HepG2 (cell line): ENCODE measurements around the gene CDCA5. TPM values are rescaled to one million over a fixed set of nuclear protein-coding genes. Genes with fewer than 3 reads are reported as not detected.

Experiments used
- BRCA1 ChIP-seq: sonication (generic); formaldehyde crosslinking; IDR thresholded peaks from 2 replicates; pipeline ENCODE4 v1.4.0; 2020; ENCODE audit warnings: missing genetic modification reagents
- FLYWCH1 ChIP-seq: sonication (generic); formaldehyde crosslinking; IDR thresholded peaks from 2 replicates; pipeline ENCODE4 v1.8.1; 2023; ENCODE audit warnings: mild to moderate bottlenecking, missing genetic modification reagents
- GTF2F1 ChIP-seq: fragments of 150-350 bp; IDR thresholded peaks from 2 replicates; pipeline ENCODE4 v1.6.1; 2014; ENCODE audit warnings: low read length
- RBM22 ChIP-seq: fragments of 200-400 bp; formaldehyde crosslinking; optimal IDR thresholded peaks from 2 replicates; pipeline ENCODE3; 2017; ENCODE audit warnings: mild to moderate bottlenecking, low read length, moderate library complexity
- REL ChIP-seq: sonication (generic); formaldehyde crosslinking; conservative IDR thresholded peaks from 2 replicates; pipeline ENCODE4 v1.8.0; 2022; ENCODE audit warnings: mild to moderate bottlenecking, missing genetic modification reagents, moderate library complexity
- THAP11 ChIP-seq: IDR thresholded peaks from 2 replicates; pipeline ENCODE4 v1.6.1; 2016; ENCODE audit warnings: missing biosample characterization, missing genetic modification reagents
- ZNF558 ChIP-seq: sonication (generic); formaldehyde crosslinking; IDR thresholded peaks from 2 replicates; pipeline ENCODE4 v1.9.0; 2022; ENCODE audit warnings: mild to moderate bottlenecking, missing genetic modification reagents, borderline replicate concordance
- ZNF841 ChIP-seq: sonication (generic); formaldehyde crosslinking; IDR thresholded peaks from 2 replicates; pipeline ENCODE4 v1.8.1; 2023; ENCODE audit warnings: missing genetic modification reagents, borderline replicate concordance
- polyA plus RNA-seq, 8 experiments: library from polyadenylated mRNA; depleted of rRNA in 3 of 8; stranded (reverse) in 7 of 8; unstranded in 1 of 8; fragments of >200 nt; fragmentation: Illumina TruSeq in 4 of 8; extraction: Trizol in 4 of 8; gene quantifications; 2 replicates each; pipeline versions ENCODE4 v1.2.1 to v1.2.3, GENCODE V29; 2011 to 2016; ENCODE audit warnings: low read depth in 4 of 8, missing spikeins in 1 of 8, mixed read lengths in 1 of 8; ENCODE audit not compliant: insufficient read depth in 1 of 8
- total RNA-seq, 5 experiments: library from RNA; depleted of rRNA; stranded (reverse); fragments of >200 nt; fragmentation: Illumina TruSeq; extraction: Trizol; gene quantifications; 2 replicates each; pipeline ENCODE4 v1.2.3, GENCODE V29; 2016; ENCODE audit warnings: low read depth in 1 of 5
- TF ChIP-seq, protein P1 (sequence below): sonication (generic); formaldehyde crosslinking; conservative IDR thresholded peaks from 2 replicates; pipeline ENCODE4 v1.8.1; 2023; ENCODE audit warnings: missing genetic modification reagents
- TF ChIP-seq, protein P2 (sequence below): sonication (generic); formaldehyde crosslinking; IDR thresholded peaks from 2 replicates; pipeline ENCODE4 v1.4.0; 2020; ENCODE audit warnings: mild to moderate bottlenecking, missing genetic modification reagents
- TF ChIP-seq, protein P3 (sequence below): sonication (generic); formaldehyde crosslinking; IDR thresholded peaks from 2 replicates; pipeline ENCODE4 v1.8.1; 2022; ENCODE audit warnings: low read depth, mild to moderate bottlenecking, missing genetic modification reagents
- TF ChIP-seq, protein P4 (sequence below): sonication (generic); formaldehyde crosslinking; IDR thresholded peaks from 2 replicates; pipeline ENCODE4 v1.4.0; 2020; ENCODE audit warnings: mild to moderate bottlenecking, missing genetic modification reagents
- TF ChIP-seq, protein P5 (sequence below): sonication (generic); formaldehyde crosslinking; IDR thresholded peaks from 2 replicates; pipeline ENCODE4 v1.4.0; 2020; ENCODE audit warnings: missing genetic modification reagents

Gene CDCA5
- total and polyA plus RNA-seq, 2 of the 13 experiments (the other 11 are each of a cell fraction or from before 2014, with no cell fraction given): 13.5 to 50.6 TPM

DNA sequence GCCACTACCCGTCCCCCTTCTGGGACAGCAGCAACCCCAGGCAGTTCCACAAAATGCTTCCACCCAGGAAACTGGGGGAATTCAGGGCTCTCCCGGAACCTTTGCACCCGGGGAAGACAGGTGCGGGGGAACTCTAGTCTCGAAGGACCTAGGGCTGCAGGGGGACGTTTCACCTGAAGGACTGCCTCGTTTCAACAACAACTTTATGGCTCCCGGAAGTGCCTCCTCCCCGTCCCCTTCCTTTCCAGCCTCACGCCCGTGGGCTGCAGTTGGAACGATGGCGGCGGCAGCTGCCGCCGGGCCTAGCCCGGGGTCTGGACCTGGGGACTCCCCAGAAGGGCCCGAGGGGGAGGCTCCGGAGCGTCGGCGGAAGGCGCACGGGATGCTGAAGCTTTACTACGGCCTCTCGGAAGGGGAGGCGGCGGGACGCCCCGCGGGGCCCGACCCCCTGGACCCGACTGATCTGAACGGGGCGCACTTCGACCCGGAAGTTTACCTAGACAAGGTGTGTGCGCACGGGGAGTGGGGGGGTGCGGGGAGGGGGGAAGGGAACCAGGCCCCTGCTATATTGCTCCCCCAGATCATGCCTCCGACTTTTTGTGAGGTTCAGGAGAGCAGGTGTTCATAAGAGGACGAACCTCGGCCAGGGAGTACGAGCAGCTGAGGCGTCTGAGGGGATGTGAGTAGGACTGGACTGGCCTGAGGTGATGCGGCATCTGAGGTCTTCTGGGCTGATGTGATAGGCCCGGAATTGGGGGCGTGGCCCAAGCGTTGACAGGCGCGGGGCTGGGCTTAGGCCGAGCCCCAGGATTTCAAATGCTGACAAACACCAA, 12.3 kb upstream of the CDCA5 start, which contains the start of gene VPS51 (continued):
- TF ChIP-seq, protein P1, sequence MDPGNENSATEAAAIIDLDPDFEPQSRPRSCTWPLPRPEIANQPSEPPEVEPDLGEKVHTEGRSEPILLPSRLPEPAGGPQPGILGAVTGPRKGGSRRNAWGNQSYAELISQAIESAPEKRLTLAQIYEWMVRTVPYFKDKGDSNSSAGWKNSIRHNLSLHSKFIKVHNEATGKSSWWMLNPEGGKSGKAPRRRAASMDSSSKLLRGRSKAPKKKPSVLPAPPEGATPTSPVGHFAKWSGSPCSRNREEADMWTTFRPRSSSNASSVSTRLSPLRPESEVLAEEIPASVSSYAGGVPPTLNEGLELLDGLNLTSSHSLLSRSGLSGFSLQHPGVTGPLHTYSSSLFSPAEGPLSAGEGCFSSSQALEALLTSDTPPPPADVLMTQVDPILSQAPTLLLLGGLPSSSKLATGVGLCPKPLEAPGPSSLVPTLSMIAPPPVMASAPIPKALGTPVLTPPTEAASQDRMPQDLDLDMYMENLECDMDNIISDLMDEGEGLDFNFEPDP: no peak
- TF ChIP-seq GTF2F1 (peak; percentile 77; the same call in 1 of the 2 replicates), FLYWCH1 (CRISPR knock-in tag) (peak; percentile 58; the same call in 1 of the 2 replicates), BRCA1 (CRISPR knock-in tag) (no peak), RBM22 (peak; percentile 26), REL (CRISPR knock-in tag) (no peak), THAP11 (CRISPR knock-in tag) (peak; percentile 94), ZNF558 (CRISPR knock-in tag) (peak; percentile 51; the same call in 1 of the 2 replicates), ZNF841 (CRISPR knock-in tag) (no peak)
- TF ChIP-seq, protein P2, sequence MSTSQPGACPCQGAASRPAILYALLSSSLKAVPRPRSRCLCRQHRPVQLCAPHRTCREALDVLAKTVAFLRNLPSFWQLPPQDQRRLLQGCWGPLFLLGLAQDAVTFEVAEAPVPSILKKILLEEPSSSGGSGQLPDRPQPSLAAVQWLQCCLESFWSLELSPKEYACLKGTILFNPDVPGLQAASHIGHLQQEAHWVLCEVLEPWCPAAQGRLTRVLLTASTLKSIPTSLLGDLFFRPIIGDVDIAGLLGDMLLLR (CRISPR knock-in tag): no peak
- TF ChIP-seq, protein P3, sequence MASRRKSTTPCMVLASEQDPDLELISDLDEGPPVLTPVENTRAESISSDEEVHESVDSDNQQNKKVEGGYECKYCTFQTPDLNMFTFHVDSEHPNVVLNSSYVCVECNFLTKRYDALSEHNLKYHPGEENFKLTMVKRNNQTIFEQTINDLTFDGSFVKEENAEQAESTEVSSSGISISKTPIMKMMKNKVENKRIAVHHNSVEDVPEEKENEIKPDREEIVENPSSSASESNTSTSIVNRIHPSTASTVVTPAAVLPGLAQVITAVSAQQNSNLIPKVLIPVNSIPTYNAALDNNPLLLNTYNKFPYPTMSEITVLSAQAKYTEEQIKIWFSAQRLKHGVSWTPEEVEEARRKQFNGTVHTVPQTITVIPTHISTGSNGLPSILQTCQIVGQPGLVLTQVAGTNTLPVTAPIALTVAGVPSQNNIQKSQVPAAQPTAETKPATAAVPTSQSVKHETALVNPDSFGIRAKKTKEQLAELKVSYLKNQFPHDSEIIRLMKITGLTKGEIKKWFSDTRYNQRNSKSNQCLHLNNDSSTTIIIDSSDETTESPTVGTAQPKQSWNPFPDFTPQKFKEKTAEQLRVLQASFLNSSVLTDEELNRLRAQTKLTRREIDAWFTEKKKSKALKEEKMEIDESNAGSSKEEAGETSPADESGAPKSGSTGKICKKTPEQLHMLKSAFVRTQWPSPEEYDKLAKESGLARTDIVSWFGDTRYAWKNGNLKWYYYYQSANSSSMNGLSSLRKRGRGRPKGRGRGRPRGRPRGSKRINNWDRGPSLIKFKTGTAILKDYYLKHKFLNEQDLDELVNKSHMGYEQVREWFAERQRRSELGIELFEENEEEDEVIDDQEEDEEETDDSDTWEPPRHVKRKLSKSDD: no peak
- TF ChIP-seq, protein P4, sequence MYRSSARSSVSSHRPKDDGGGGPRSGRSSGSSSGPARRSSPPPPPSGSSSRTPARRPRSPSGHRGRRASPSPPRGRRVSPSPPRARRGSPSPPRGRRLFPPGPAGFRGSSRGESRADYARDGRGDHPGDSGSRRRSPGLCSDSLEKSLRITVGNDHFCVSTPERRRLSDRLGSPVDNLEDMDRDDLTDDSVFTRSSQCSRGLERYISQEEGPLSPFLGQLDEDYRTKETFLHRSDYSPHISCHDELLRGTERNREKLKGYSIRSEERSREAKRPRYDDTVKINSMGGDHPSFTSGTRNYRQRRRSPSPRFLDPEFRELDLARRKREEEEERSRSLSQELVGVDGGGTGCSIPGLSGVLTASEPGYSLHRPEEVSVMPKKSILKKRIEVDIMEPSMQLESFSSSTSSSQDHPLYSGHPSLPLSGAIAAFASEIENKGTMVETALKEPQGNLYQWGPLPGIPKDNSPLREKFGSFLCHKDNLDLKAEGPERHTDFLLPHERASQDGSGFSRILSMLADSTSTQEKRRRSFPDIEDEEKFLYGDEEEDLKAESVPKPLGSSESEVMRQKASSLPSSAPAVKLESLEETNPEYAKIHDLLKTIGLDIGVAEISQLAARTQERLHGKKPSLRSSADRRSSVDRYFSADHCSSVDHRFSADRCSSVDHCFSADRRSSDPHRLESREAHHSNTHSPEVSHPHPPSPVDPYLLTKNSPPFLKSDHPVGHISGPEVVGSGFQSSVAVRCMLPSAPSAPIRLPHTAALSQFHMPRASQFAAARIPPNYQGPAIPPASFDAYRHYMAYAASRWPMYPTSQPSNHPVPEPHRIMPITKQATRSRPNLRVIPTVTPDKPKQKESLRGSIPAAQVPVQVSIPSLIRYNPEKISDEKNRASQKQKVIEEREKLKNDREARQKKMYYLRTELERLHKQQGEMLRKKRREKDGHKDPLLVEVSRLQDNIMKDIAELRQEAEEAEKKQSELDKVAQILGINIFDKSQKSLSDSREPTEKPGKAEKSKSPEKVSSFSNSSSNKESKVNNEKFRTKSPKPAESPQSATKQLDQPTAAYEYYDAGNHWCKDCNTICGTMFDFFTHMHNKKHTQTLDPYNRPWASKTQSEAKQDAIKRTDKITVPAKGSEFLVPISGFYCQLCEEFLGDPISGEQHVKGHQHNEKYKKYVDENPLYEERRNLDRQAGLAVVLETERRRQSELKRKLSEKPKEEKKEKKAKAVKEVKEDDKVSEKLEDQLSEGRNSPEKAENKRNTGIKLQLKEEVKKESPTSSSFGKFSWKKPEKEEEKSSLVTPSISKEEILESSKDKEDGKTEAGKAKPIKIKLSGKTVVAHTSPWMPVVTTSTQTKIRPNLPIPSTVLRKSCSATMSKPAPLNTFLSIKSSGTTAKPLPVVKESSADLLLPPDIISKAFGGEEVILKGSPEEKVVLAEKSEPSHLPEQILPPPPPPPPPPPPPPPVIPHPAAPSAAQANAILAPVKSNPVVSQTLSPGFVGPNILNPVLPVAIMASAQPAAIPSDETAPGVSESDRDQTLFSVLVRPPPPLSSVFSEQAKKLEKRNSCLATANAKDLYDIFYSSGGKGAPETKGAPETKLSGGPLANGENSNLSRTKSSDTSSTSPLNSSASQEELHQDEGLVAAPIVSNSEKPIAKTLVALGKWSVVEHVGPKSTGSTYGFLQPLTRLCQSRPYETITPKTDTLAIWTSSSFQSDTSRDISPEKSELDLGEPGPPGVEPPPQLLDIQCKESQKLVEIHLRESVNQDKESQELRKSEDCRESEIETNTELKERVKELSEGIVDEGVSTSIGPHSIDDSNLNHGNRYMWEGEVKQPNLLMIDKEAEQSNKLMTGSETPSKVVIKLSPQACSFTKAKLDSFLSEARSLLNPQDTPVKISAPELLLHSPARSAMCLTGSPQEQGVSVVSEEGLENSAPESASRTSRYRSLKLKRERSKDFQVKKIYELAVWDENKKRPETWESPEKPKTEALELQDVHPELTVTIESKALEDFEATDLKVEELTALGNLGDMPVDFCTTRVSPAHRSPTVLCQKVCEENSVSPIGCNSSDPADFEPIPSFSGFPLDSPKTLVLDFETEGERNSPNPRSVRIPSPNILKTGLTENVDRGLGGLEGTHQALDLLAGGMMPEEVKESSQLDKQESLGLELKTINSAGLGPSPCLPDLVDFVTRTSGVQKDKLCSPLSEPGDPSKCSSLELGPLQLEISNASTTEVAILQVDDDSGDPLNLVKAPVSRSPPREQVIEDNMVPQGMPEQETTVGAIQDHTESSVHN: 0 out of 2 replicates have a peak, but pooled peaks have one; percentile 48
- TF ChIP-seq, protein P5, sequence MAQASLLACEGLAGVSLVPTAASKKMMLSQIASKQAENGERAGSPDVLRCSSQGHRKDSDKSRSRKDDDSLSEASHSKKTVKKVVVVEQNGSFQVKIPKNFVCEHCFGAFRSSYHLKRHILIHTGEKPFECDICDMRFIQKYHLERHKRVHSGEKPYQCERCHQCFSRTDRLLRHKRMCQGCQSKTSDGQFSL (CRISPR knock-in tag): peak; percentile 96
